Ovary (tissue), 9 donors: Measurements from ENCODE around the gene CEP112. TPM values are rescaled to one million over a fixed set of nuclear protein-coding genes. Genes with fewer than 3 reads are reported as not detected.

Source experiments
- DNase-seq, 5 donors: peaks; one replicate each; pipeline ENCODE4 v3.0.0-alpha.2; 2019 to 2020
- H3K27ac ChIP-seq, 2 donors: fragments of 200-600 bp; one replicate each; pipeline versions ENCODE4 v1.5.1 to v1.8.0; 2019 to 2022
- H3K27me3 ChIP-seq: fragments of 200-600 bp; one replicate; pipeline ENCODE4 v1.8.0; 2022
- H3K36me3 ChIP-seq: fragments of 200-600 bp; sonication (generic); one replicate; pipeline ENCODE4 v1.5.1; 2019
- H3K4me1 ChIP-seq: one replicate; pipeline ENCODE4 v1.8.1; 2013; ENCODE audit warnings: mild to moderate bottlenecking, moderate library complexity; ENCODE audit not compliant: insufficient read depth
- H3K4me3 ChIP-seq: fragments of 200-600 bp; sonication (generic); one replicate; pipeline ENCODE4 v1.5.1; 2017
- H3K9me3 ChIP-seq, 2 donors: fragments of 200-600 bp in 1 of 2; sonication (generic) in 1 of 2; one replicate each; pipeline versions ENCODE4 v1.5.1 to v1.8.1; 2013 to 2019; ENCODE audit warnings: mild to moderate bottlenecking in 1 of 2, moderate library complexity in 1 of 2
- CTCF ChIP-seq, 3 donors: fragments of 450-650 bp in 2 of 3; fragments of 200-600 bp in 1 of 3; IDR thresholded peaks; one replicate each; pipeline versions ENCODE4 v1.5.1 to v1.8.0; 2016 to 2022; ENCODE audit warnings: antibody characterized with exemption in 3 of 3, mild to moderate bottlenecking in 1 of 3
- EP300 ChIP-seq: sonication (generic); formaldehyde crosslinking; IDR thresholded peaks from one replicate; pipeline ENCODE4 v1.6.1; 2017; ENCODE audit warnings: antibody characterized with exemption
- POLR2A ChIP-seq: fragments of 450-650 bp; IDR thresholded peaks from one replicate; pipeline ENCODE4 v1.6.1; 2017; ENCODE audit warnings: antibody characterized with exemption, mild to moderate bottlenecking, moderate library complexity
- WGBS, 3 donors: extraction: QIAGEN DNeasy Blood & Tissue Kit in 1 of 3; methylation state at CpG; one replicate each; pipeline versions ENCODE4 v1.1.5 to v1.1.7; 2013 to 2017; 5-methylcytosine and 5-hydroxymethylcytosine counted together
- intact Hi-C, 4 donors: fragments of 100-400 bp; cut with DNase I; formaldehyde crosslinking; loops; one replicate each; pipeline versions ENCODE4 v1.11.0 to v1.15.1; 2022 to 2023
- polyA plus RNA-seq, 2 donors: library from polyadenylated mRNA; stranded (reverse); fragments of 200-250 nt in 1 of 2; fragments of 350-450 nt in 1 of 2; fragmentation: Illumina TruSeq in 1 of 2; extraction: RNeasy Lipid Tissue Mini Kit (QIAGEN cat#74804) in 1 of 2; gene quantifications; one replicate each; pipeline ENCODE4 v1.2.3, GENCODE V29; 2013 to 2014
- total RNA-seq, 7 donors: library from RNA; depleted of rRNA in 2 of 7; stranded (reverse); fragments of >200 nt in 2 of 7; fragmentation: NEBNext Ultra II Directional in 3 of 7; extraction: Animal tissue kit (Norgen Biotek cat#: 25700) in 3 of 7; gene quantifications; one replicate each; pipeline versions ENCODE4 v1.1.0 to v1.2.4, GENCODE V29; 2016 to 2023
- donor health status: DM: no; HTN: no; CAD: no; lungs with moderate emphysema.
- donor health status: DM: no; HTN: no; CAD: no.
- donor health status: Bipolar disorder and iron deficiency.
- donor health status: DM: yes; HTN: yes; CAD: no.
- donor health status: DM: no; HTN: no; CAD: no.
- donor health status: DM: yes; HTN: yes; CAD: no.

Gene CEP112
- total and polyA plus RNA-seq, 9 donors: 9.3 to 25.5 (median 16.9) TPM

DNA sequence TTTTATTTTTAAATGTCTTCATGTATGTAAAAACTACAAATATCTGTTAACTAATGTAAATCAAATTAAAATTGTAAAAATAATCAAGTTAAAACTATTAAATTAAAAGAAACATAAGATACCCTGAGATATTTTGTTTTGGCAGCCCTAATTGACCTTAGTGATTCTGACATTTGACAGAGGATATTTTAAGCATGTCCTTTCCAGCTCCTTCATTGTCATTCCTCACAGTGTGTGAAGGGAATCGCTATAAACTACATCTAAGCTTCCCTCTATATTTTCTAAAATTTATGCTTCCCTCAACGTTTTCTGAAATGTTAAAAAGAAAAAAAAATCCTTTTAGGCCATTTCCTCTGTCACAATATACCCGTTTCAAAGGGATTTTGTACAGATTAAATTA lies 20.2 kb downstream of the CEP112 start:
- WGBS, 3 donors: 64 to 71% (median 66%) methylated on average over 3 of the region's 3 CpGs
- DNase-seq: no peak
- intact Hi-C loops: no loop called here
- TF ChIP-seq POLR2A (no peak), CTCF (IDR thresholded peaks at IDR 0.05) (no peak), EP300 (no peak)
- H3K27me3 ChIP-seq: no peaks in the 10 kb centered on the region
- no peaks in the 10 kb centered on the region for H3K36me3 ChIP-seq
- H3K9me3 ChIP-seq: no peaks in the 10 kb centered on the region
- no peak overlapping the region for H3K4me3 ChIP-seq
- H3K4me1 ChIP-seq: no peaks in the 10 kb centered on the region
- no peak overlapping the region for H3K27ac ChIP-seq

- no peak overlapping the region for H3K4me3 ChIP-seq
- intact Hi-C loops: no loop called here
- no peak for DNase-seq
- no peaks in the 10 kb centered on the region for H3K27me3 ChIP-seq
- H3K4me1 ChIP-seq: no peaks in the 10 kb centered on the region
- no peaks in the 10 kb centered on the region for H3K36me3 ChIP-seq
- no peaks in the 10 kb centered on the region for H3K9me3 ChIP-seq
- H3K27ac ChIP-seq: no peak overlapping the region
- TF ChIP-seq POLR2A (no peak), EP300 (no peak), CTCF (IDR thresholded peaks at IDR 0.05) (no peak)
Measured at GRCh38 chr17:66171172-66171571, 20.8 kb downstream of the CEP112 start.

DNA sequence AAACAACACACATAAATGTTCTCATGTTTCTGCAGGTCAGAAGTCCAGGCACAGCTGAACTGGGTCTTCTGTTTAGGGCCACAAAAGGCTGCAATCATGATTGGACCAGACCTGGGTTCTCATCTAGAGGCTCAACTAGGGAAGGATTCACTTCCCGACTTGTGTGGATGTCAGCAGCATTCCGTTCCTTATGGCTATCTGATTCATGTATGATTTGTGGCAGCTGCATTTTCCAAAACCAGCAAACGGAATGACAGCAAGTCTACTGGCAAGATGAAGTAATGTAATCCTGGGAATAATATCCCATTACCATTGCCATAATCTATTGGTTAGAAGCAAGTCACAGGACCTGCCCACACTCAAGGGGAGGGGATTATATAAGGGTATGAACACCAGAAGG lies 22.1 kb downstream of the CEP112 start:
- H3K36me3 ChIP-seq: no peaks in the 10 kb centered on the region
- H3K9me3 ChIP-seq: no peaks in the 10 kb centered on the region
- intact Hi-C loops: loop anchor here in 3 of 4 donors (5.0 to 10.0 kb wide), 3 partner anchors 615 to 883 kb away; no protein-coding TSS in a partner anchor
- no peak for DNase-seq
- H3K4me3 ChIP-seq: no peak overlapping the region
- TF ChIP-seq POLR2A (no peak), CTCF (IDR thresholded peaks at IDR 0.05) (no peak), EP300 (no peak)
- WGBS, 3 donors: 74 to 80% (median 76%) methylated on average over 3 of the region's 3 CpGs
- H3K27ac ChIP-seq: no peak overlapping the region
- no peaks in the 10 kb centered on the region for H3K4me1 ChIP-seq
- H3K27me3 ChIP-seq: no peaks in the 10 kb centered on the region

DNA sequence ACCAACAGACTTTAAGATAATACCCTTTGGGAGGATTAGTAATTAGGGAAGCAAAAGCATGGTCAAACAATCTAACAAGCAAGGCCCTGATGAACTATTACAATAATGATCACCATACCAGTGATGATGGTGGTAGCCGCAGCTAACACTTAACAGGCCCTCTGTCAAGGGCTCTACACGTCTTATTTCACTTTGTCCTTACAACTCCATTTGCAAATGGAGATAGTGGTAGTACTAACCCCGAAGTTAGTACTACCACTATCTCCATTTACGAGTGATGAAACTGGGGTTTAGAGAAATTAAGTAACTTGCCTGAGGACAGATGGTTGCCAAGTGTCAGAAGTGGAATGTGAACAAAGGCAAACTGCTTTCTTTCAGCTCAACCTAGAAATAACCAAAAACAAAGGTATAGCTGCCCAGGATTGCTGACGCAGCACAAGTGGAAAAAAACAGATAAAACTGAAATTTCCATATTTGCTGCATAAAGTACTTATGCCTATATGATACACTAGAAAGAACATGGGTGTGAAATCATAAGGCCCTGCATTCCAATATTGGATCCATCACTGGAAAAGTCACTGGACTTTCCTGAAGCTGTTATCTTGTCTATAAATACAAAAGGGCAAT lies 24.6 kb downstream of the CEP112 start:
- no peak overlapping the region for H3K27ac ChIP-seq
- no peak for DNase-seq
- TF ChIP-seq EP300: no peak
- no peak for TF ChIP-seq CTCF (IDR thresholded peaks at IDR 0.05)
- no peak for TF ChIP-seq POLR2A
- intact Hi-C loops: loop anchor here in 3 of 4 donors (5.0 to 10.0 kb wide), 3 partner anchors 613 to 880 kb away; no protein-coding TSS in a partner anchor
- no peaks in the 10 kb centered on the region for H3K4me1 ChIP-seq
- WGBS, 3 donors: 50 to 54% (median 51%) methylated on average over 5 of the region's 5 CpGs
- H3K9me3 ChIP-seq: no peaks in the 10 kb centered on the region
- no peak overlapping the region for H3K4me3 ChIP-seq
- no peaks in the 10 kb centered on the region for H3K27me3 ChIP-seq
- no peaks in the 10 kb centered on the region for H3K36me3 ChIP-seq
